AG20443 (cell line): ENCODE measurements around the gene CFP.
"Not testable (repeated sequence)": the region's sequence is repeated elsewhere in the genome, so short reads cannot be mapped to it uniquely, and the experiment has no call there.

Experiments
- DNase-seq: peaks from one replicate; pipeline ENCODE4 v3.0.0; 2012; ENCODE audit warnings: low spot score, mixed read lengths

The CFP gene

DNA sequence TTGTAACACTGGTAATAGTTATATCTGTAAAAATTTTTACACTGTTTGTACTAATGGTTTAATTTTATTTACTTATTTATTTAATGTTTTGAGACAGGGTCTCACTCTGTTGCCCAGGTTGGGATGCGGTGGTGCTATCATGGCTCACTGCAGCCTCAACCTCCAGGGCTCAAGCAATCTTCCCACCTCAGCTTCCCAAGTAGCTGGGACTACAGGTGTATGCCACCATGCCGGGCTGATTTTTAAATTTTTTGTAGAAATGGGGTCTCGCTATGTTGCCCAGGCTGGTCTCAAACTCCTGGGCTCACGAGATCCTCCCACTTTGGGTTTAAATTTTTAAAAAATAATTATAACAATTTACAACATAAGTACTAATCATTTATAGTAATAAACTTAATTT is 26.6 kb downstream of the CFP start:
- DNase-seq: not testable (repeated sequence)

GRCh38 chrX:47597222-47597621 is 32.5 kb downstream of the CFP start:
- DNase-seq: no peak

DNA sequence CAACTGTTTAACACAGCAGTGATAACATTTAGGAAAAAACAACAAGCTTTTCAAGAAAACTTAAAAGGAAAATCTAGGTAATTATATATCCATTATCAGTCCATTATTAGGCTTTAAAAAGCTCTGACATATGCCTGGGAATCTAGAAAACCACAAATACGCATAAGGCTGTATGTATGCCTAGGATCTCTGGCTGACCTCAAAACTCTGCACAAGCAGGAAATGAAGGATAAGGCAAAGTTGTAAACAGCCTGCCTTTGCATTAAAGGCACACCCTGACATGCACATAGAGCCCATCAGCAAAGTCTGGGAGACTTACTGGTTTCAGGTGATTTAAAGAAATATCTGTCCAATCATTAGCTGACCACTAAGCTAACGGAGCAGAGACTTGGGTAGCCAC is 33.5 kb downstream of the CFP start:
- DNase-seq: no peak

GRCh38 chrX:47595716-47596251 is 33.9 kb downstream of the CFP start:
- DNase-seq: no peak

- DNase-seq: no peak
Measured at GRCh38 chrX:47593522-47593921, 36.2 kb downstream of the CFP start.

DNA sequence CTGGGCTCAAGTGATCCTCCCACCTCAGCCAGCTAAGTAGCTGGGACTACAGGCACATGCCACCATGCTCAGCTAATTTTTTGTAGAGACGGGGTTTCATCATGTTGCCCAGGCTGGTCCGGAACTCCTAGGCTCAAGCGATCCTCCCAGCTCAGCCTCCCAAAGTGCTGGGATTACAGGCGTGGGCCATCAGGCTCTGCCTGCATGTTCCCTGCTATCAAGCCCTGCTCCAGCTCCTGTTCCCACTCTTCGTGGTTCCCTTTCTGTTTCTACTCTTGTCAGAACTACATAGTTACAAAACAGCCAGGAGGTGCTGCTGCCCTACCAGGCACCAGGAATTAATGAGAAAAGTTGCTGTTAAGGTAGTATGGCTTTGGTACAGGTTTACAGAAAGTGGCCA is 38.7 kb downstream of the CFP start:
- DNase-seq: no peak

- no peak for DNase-seq
Measured at GRCh38 chrX:47587906-47588735, 41.6 kb downstream of the CFP start.

DNA sequence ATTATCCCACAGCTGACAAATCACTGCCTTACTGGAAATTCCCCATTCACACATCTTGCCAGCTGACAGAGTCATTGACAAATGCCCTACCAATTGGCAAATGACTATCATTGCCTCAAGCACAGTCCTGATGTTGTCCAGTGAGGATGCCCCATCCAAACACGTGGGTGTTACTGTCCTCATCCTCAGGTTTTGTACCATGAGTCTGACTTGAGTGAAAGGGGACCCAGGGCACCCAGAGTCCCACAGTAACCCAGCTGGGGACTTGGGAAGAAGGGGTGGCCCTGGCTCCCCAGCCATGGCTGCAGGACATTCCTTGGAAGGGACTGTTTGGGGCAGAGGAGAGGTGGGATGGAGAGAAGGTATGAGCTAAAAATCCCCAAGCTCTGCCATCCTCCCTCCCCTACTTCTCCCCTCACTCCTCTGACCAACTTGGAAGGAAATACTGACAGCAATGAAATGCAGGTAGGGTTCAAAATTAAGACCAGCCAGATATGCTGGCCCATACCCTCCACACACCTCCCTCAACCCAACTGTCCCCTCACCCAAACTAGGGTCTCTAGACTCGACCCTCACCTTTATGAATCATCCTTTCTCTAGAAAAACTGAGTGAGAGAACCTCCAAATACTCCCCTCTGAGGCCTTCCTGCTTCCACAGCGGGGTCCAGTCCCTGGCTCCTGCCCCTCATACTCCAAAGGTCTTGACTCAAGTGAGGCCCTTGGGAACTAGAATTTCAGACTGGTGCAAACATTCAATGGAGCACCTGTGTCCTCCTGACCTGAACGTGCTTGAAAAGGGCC is 42.4 kb downstream of the CFP start:
- DNase-seq: no peak

DNA sequence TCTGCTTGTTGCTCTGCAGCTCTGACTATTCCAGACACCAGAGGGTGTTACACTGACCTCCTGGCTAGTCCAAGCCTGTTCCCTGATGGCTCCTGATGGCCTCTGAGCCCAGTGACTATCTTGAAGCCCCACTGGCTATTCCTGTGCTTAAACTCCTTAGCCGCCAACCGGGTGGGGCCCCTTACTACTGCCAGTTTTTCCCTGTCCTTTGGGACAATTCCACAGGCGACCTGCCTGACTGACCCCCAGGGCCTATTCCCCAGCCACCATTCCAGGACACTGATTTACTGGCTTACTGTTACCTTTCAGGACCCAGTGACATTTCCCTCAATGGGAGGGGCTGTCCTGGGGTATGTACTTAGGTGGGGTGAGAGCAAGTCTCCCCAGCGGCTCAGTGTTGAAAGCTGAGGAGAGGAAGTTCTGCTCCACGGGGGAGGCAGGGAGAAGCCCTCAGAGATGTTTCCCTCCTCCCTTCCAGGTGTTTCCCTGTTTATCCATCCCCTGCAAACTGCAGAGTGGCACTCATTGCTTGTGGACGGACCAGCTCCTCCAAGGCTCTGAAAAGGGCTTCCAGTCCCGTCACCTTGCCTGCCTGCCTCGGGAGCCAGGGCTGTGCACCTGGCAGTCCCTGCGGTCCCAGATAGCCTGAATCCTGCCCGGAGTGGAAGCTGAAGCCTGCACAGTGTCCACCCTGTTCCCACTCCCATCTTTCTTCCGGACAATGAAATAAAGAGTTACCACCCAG is 43.5 kb downstream of the CFP start:
- DNase-seq: no peak

- no peak for DNase-seq
Measured at GRCh38 chrX:47585273-47585672, 44.5 kb downstream of the CFP start.

DNA sequence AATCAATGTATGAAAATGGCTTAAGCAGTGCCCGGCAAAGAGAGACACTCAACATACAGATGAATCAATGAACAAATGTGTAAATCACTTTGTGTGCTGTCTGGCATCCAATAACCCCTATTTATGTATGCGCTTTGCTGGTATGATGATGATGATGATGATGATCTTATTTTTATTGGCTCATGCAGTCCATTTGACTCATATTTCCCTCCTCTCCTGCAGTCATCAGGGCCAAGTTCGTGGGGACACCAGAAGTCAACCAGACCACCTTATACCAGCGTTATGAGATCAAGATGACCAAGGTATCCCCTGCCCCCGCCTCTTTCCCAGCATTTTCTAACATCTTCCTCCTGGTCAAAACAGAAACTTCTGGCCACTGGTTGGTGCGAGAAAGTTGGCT is 45.0 kb downstream of the CFP start:
- DNase-seq: no peak

GRCh38 chrX:47583240-47583861 is 46.4 kb downstream of the CFP start:
- no peak for DNase-seq

- peak; percentile 91 for DNase-seq
Measured at GRCh38 chrX:47581731-47582647, 47.7 kb downstream of the CFP start, which contains the start of gene TIMP1. TSS of gene TIMP1 (plus strand) at chrX:47582436. CDS start at chrX:47583416, 980 bp downstream.

DNA sequence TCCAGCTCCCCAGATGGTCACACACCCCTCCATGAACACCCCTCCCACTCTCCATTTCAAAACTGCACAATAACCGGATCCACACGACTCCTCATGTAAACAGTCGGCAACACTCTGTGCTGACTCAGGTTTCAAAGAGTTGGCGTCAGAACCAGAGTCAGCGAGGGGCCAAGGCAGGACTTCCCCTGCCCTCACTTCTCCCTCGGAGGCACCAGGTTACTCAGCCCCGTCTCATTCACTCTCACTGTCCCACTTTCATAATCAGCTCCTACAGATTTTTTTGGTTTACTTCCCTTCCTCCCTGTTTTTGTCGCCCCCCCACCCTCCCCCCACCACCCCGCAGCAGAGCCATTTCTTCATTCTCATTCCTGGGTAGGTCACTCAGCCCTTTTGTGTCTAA is 50.2 kb downstream of the CFP start:
- peak; percentile 17 for DNase-seq

DNA sequence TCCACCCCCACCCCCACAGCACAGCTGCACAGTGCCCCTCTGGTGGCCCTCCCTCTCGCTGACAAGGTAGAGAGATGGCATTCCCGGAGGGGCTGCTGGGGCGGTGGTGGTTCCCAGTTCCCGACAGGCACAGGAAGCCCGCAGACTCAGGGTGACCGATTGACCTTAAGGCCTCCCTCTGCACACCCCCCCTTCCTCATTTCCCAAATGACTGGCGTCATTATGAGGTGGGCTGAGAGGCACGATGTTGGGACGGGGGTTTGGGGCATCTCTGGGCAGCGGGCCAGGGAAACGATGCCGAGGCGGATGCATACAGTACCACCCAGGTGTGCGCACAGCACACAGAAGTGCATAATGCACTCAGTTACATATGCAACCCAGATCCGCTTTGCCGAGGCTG is 51.0 kb downstream of the CFP start:
- DNase-seq: no peak

- DNase-seq: no peak
Measured at GRCh38 chrX:47577901-47578300, 51.8 kb downstream of the CFP start.

GRCh38 chrX:47577424-47577823 is 52.3 kb downstream of the CFP start:
- DNase-seq: no peak

- DNase-seq: no peak
Measured at GRCh38 chrX:47576021-47576898, 53.5 kb downstream of the CFP start.

DNA sequence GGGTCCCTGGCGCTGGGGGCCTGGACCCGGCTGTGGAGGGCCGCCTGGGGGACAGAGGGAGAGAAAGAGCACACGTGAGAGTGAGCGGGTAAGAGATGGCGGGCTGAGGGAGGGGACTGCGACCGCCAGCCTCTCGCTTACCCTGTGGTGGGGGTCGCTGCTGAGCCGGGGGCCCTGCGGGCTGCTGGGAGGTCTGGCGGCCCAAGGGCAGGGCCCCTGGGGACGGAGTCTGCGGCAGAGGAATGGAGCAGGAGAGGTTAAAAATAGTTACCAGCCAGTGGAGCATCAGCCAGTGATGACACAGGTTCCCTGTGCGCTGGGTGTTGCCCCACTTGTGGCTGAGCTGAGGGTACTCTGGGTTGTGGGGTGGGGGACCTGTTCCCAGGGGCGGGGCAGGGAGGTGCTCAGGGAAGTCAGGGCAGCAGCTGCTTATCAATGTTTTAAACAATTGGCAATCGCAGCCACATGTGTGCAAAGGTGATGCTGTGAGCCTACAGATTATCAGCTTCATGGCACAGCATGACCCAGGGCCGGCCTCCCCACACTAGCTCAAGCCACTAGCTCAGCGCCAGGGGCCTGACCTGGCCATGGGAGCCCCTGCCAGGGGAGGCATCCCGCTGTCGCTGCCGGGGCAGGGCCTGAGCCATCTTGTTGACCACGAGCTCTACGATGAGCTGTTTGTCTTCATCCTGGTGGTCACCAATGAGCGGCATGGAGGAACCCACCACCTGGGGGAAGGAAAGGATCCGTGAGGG is 55.0 kb downstream of the CFP start:
- no peak for DNase-seq
